ENCODE data around the gene THAP3.
"Not testable (repeated sequence)": the region's sequence is repeated elsewhere in the genome, so short reads cannot be mapped to it uniquely, and the experiment has no call there.

THAP3 gene

GRCh38 chr1:6631058-6631457 lies 6.4 kb downstream of the THAP3 start:
- H3K4me3 ChIP-seq (ENCODE audit: low read depth, low read length), result no peak overlapping the region
- no peak for DNase-seq (ENCODE audit: low read depth)
- no peak for TF ChIP-seq CTCF (IDR thresholded peaks at IDR 0.05; ENCODE audit: control insufficient read depth, extremely low read depth, insufficient read depth)

- TF ChIP-seq CTCF (IDR thresholded peaks at IDR 0.05; ENCODE audit: control insufficient read depth, extremely low read depth, insufficient read depth), result no peak
- no peak for DNase-seq (ENCODE audit: low read depth)
- no peak overlapping the region for H3K4me3 ChIP-seq (ENCODE audit: low read depth, low read length)
Observed at GRCh38 chr1:6632588-6633514, 8.2 kb downstream of the THAP3 start.

GRCh38 chr1:6634371-6635052 lies 9.8 kb downstream of the THAP3 start:
- H3K4me3 ChIP-seq (ENCODE audit: low read depth, low read length), result no peak overlapping the region
- peak; percentile 57 for TF ChIP-seq CTCF (IDR thresholded peaks at IDR 0.05; ENCODE audit: control insufficient read depth, extremely low read depth, insufficient read depth)
- no peak for DNase-seq (ENCODE audit: low read depth)

- no peak for DNase-seq (ENCODE audit: low read depth)
- no peak overlapping the region for H3K4me3 ChIP-seq (ENCODE audit: low read depth, low read length)
- TF ChIP-seq CTCF (IDR thresholded peaks at IDR 0.05; ENCODE audit: control insufficient read depth, extremely low read depth, insufficient read depth), result no peak
Observed at GRCh38 chr1:6635161-6635909, 10.7 kb downstream of the THAP3 start.

GRCh38 chr1:6635910-6636760 lies 11.5 kb downstream of the THAP3 start:
- no peak for DNase-seq (ENCODE audit: low read depth)
- TF ChIP-seq CTCF (IDR thresholded peaks at IDR 0.05; ENCODE audit: control insufficient read depth, extremely low read depth, insufficient read depth), result no peak
- no peak overlapping the region for H3K4me3 ChIP-seq (ENCODE audit: low read depth, low read length)

GRCh38 chr1:6636778-6637177 lies 12.1 kb downstream of the THAP3 start:
- DNase-seq (ENCODE audit: low read depth); H3K4me3 ChIP-seq (ENCODE audit: low read depth, low read length): not testable (repeated sequence)

All from LNCaP clone FGC (cell line).